Smooth muscle cell (in vitro differentiated cells): ENCODE measurements around the gene PARP3. TPM values are rescaled to one million over a fixed set of nuclear protein-coding genes. Genes with fewer than 3 reads are reported as not detected.

ENCODE experiments used
- DNase-seq: peaks from one replicate; lab custom pipeline; 2025; ENCODE audit not compliant: unreplicated experiment; lab: John Stamatoyannopoulos, UW
- H2AFZ ChIP-seq: fragments of 200-600 bp; sonication (generic); 2 replicates; pipeline ENCODE4 v1.6.0; 2016; ENCODE audit warnings: antibody characterized with exemption, low read depth, mild to moderate bottlenecking
- H3F3A ChIP-seq: fragments of 200-600 bp; sonication (generic); 2 replicates; pipeline ENCODE4 v1.6.0; 2017; ENCODE audit warnings: antibody characterized with exemption, low read depth
- H3K27ac ChIP-seq: fragments of 200-600 bp; sonication (generic); 2 replicates; pipeline ENCODE4 v1.5.1; 2016; ENCODE audit warnings: low read depth, mild to moderate bottlenecking
- H3K27me3 ChIP-seq: fragments of 200-600 bp; sonication (generic); 2 replicates; pipeline ENCODE4 v1.6.1; 2016; ENCODE audit warnings: low read depth, mild to moderate bottlenecking
- H3K36me3 ChIP-seq: fragments of 200-600 bp; sonication (generic); 2 replicates; pipeline ENCODE4 v1.5.1; 2016; ENCODE audit warnings: low read depth
- H3K4me1 ChIP-seq: fragments of 200-600 bp; sonication (generic); 2 replicates; pipeline ENCODE4 v1.5.1; 2016; ENCODE audit warnings: low read depth
- H3K4me2 ChIP-seq: fragments of 200-600 bp; sonication (generic); 2 replicates; pipeline ENCODE4 v1.6.0; 2016; ENCODE audit warnings: mild to moderate bottlenecking
- H3K4me3 ChIP-seq: fragments of 200-600 bp; sonication (generic); 2 replicates; pipeline ENCODE4 v1.5.1; 2016; ENCODE audit warnings: mild to moderate bottlenecking
- H3K79me2 ChIP-seq: fragments of 200-600 bp; sonication (generic); 2 replicates; pipeline ENCODE4 v1.6.0; 2016; ENCODE audit warnings: low read depth, mild to moderate bottlenecking
- H3K9ac ChIP-seq: fragments of 200-600 bp; sonication (generic); 2 replicates; pipeline ENCODE4 v1.6.0; 2016; ENCODE audit warnings: low read depth
- H3K9me3 ChIP-seq: fragments of 200-600 bp; sonication (generic); replicated peaks from 2 replicates; pipeline ENCODE4 v1.5.1; 2016; ENCODE audit warnings: low read depth
- H4K20me1 ChIP-seq: fragments of 200-600 bp; sonication (generic); 2 replicates; pipeline ENCODE4 v1.6.0; 2016; ENCODE audit warnings: low read depth
- CTCF ChIP-seq: fragments of 200-600 bp; sonication (generic); IDR thresholded peaks from 2 replicates; pipeline ENCODE4 v1.5.1; 2017; ENCODE audit warnings: borderline replicate concordance, mild to moderate bottlenecking, antibody characterized with exemption; ENCODE audit not compliant: insufficient read depth, poor library complexity, severe bottlenecking
- WGBS: methylation state at CpG from one replicate; pipeline ENCODE4 v1.1.7; 2016; ENCODE audit warnings: low lambda C conversion rate; 5-methylcytosine and 5-hydroxymethylcytosine counted together
- polyA plus RNA-seq: library from polyadenylated mRNA; unstranded; fragments of >200 nt; fragmentation: Nextera tagmentation; extraction: Ambion mirVana; gene quantifications from 2 replicates; pipeline ENCODE4 v1.2.1, GENCODE V29; 2016
- total RNA-seq: library from RNA; depleted of rRNA; stranded (reverse); fragments of >200 nt; gene quantifications from 2 replicates; pipeline ENCODE4 v1.2.3, GENCODE V29; 2014

PARP3 gene
- total and polyA plus RNA-seq, 2 experiments from 2014 or later = 7.2 to 10.5 TPM

GRCh38 chr3:51958603-51959521, 16.7 kb downstream of the PARP3 start:
- Histone ChIP-seq H4K20me1 (peaks cover 34% of the 10 kb centered on the region), H3K4me2 (no peak overlapping the region), H3K4me3 (no peak overlapping the region), H3K27me3 (peaks cover 15% of the 10 kb centered on the region), H3K36me3 (no peaks in the 10 kb centered on the region), H2AFZ (no peak overlapping the region), H3K9me3 (no peaks in the 10 kb centered on the region), H3K9ac (no peak overlapping the region), H3K79me2 (peaks cover 8% of the 10 kb centered on the region), H3F3A (no peaks in the 10 kb centered on the region), H3K27ac (no peak overlapping the region), H3K4me1 (peaks cover 15% of the 10 kb centered on the region)
- whole genome bisulfite sequencing = 98% methylated on average over 20 of the region's 20 CpGs
- no peak for DNase-seq
- no peak for TF ChIP-seq CTCF

DNA sequence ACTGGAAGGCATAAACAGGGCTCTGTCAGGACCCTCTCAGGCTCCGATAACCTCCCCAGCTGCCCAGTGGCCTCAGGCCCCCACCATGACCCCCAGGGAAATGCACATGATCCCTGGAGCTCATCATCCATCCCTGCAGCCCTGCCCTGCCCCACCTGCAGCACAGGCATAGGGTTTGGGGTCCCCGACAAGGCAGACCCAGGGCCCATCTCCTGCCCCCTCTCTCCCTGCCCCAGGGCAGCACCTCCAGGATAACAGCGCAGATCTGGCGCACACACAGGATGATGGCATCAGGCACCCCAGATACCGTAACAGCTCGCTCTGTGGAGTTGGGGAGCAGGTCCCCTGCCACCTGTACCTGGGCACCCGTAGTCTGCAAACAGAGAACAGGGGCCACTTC, 17.5 kb downstream of the PARP3 start:
- Histone ChIP-seq H3K79me2 (peaks cover 13% of the 10 kb centered on the region), H3K9ac (no peak overlapping the region), H3K27me3 (peaks cover 8% of the 10 kb centered on the region), H3K4me2 (no peak overlapping the region), H2AFZ (no peak overlapping the region), H3K9me3 (no peaks in the 10 kb centered on the region), H3K4me3 (no peak overlapping the region), H3K4me1 (peaks cover 22% of the 10 kb centered on the region), H3F3A (no peaks in the 10 kb centered on the region), H3K27ac (no peak overlapping the region), H3K36me3 (no peaks in the 10 kb centered on the region), H4K20me1 (peaks cover 42% of the 10 kb centered on the region)
- 98% methylated on average over 7 of the region's 7 CpGs for WGBS
- no peak for TF ChIP-seq CTCF
- DNase-seq = no peak

DNA sequence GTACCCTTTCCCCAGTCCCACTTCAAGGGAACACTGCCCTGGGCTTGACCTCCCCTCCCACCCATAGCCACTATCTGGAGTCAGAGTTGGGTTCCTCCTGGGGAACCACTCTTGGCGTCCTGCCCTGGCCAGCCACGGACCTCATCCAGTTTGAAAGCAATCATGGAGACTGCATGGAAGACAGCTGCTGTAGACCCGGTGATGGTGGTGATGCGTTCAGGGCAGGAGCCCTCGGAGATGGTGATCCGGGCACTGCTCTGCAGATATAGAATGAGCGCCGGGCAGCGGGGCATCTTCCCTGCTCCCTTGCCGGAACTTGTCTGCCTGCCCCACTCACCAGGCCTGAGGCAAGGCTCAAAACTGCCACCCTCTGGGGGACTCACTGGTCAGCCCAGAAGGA, 18.2 kb downstream of the PARP3 start:
- H4K20me1 ChIP-seq = peaks cover 50% of the 10 kb centered on the region
- no peak overlapping the region for H3K4me2 ChIP-seq
- H2AFZ ChIP-seq = no peak overlapping the region
- H3K9me3 ChIP-seq = no peaks in the 10 kb centered on the region
- peaks cover 29% of the 10 kb centered on the region for H3K4me1 ChIP-seq
- no peak overlapping the region for H3K9ac ChIP-seq
- no peaks in the 10 kb centered on the region for H3F3A ChIP-seq
- 97% methylated on average over 10 of the region's 10 CpGs for WGBS
- H3K79me2 ChIP-seq = peaks cover 19% of the 10 kb centered on the region
- H3K27ac ChIP-seq = no peak overlapping the region
- no peak overlapping the region for H3K4me3 ChIP-seq
- no peak for DNase-seq
- no peak for TF ChIP-seq CTCF
- H3K36me3 ChIP-seq = no peaks in the 10 kb centered on the region
- peaks cover 2% of the 10 kb centered on the region for H3K27me3 ChIP-seq
